HepG2 (cell line): Measurements from ENCODE around the gene LNX2. TPM values are rescaled to one million over a fixed set of nuclear protein-coding genes. Genes with fewer than 3 reads are reported as not detected.

Experiments
- ATAC-seq: fragments of 200-7000 bp; cut with Tn5 transposase; 3 replicates; pipeline ENCODE4 v1.9.1; 2020; ENCODE audit warnings: mild to moderate bottlenecking, moderate library complexity
- BruUV-seq: library from RNA; stranded (reverse); fragments of 400-500 nt; replicated peaks from 2 replicates; lab custom pipeline; 2021; lab: Mats Ljungman, UMichigan
- CTCF ChIA-PET: fragments of 300-600 bp; formaldehyde crosslinking; extraction: SDS; loops from one replicate; lab custom pipeline; 2021; ENCODE audit warnings: low total read pairs, inconsistent platforms, low intra/inter-chr PET ratio; lab: Yijun Ruan, JAX
- POLR2A ChIA-PET: fragments of 350-600 bp; sonication (Branson Sonifier 250); formaldehyde crosslinking; loops from one replicate; lab custom pipeline; 2020; ENCODE audit warnings: antibody characterized with exemption, inconsistent platforms; lab: Yijun Ruan, JAX
- DNase-seq: peaks from one replicate; pipeline ENCODE4 v3.0.0-alpha.2; 2015; ENCODE audit warnings: low spot score
- FAIRE-seq: peaks from 3 replicates; lab custom pipeline; 2011; peaks lifted over from hg19 to GRCh38; lab: Jason Lieb, UNC
- H2AFZ ChIP-seq: one replicate; pipeline ENCODE4 v1.6.1; 2011; ENCODE audit warnings: low read length, inconsistent platforms
- H3K27ac ChIP-seq: fragments of 300-600 bp; 3 replicates; pipeline ENCODE4 v1.8.0; 2011; ENCODE audit warnings: mixed run types, mild to moderate bottlenecking, mixed read lengths, low read length, inconsistent platforms; ENCODE audit not compliant: insufficient read depth; ENCODE audit errors: extremely low read length
- H3K27me3 ChIP-seq, 2 experiments: fragments of 200-600 bp in 1 of 2; 2 replicates in 1 of 2; 3 replicates in 1 of 2; pipeline versions ENCODE4 v1.6.0 to v1.8.0; 2011; ENCODE audit warnings: low read length in 2 of 2, mild to moderate bottlenecking in 2 of 2, moderate library complexity in 2 of 2, inconsistent platforms in 1 of 2; ENCODE audit not compliant: insufficient read depth in 2 of 2, control insufficient read depth in 1 of 2
- H3K36me3 ChIP-seq, 2 experiments: fragments of 200-600 bp in 1 of 2; replicated peaks in 1 of 2; 2 replicates in 1 of 2; 3 replicates in 1 of 2; pipeline versions ENCODE4 v1.5.1 to v1.8.0; 2011; ENCODE audit warnings: low read length in 2 of 2, inconsistent platforms in 1 of 2; ENCODE audit not compliant: insufficient read depth in 2 of 2, control insufficient read depth in 1 of 2
- H3K4me1 ChIP-seq: 2 replicates; pipeline ENCODE4 v1.5.1; 2012; ENCODE audit warnings: low read length, inconsistent platforms; ENCODE audit not compliant: insufficient read depth
- H3K4me2 ChIP-seq: 2 replicates; pipeline ENCODE4 v1.6.0; 2011; ENCODE audit warnings: low read depth, low read length, inconsistent platforms
- H3K4me3 ChIP-seq, 3 experiments: fragments of 200-600 bp in 1 of 3; sonication (generic), shearing (Covaris generic) in 1 of 3; replicated peaks in 1 of 3; 2 replicates each; pipeline ENCODE4 v1.5.1; 2011 to 2016; ENCODE audit warnings: low read length in 3 of 3, inconsistent platforms in 2 of 3, low read depth in 2 of 3, mild to moderate bottlenecking in 2 of 3, control low read depth in 1 of 3, mixed read lengths in 1 of 3; ENCODE audit not compliant: insufficient read depth in 1 of 3
- H3K79me2 ChIP-seq: one replicate; pipeline ENCODE4 v1.6.1; 2011; ENCODE audit warnings: low read length, inconsistent platforms; ENCODE audit not compliant: insufficient read depth
- H3K9ac ChIP-seq: 2 replicates; pipeline ENCODE4 v1.6.0; 2011; ENCODE audit warnings: mild to moderate bottlenecking, low read depth, low read length, inconsistent platforms; ENCODE audit not compliant: insufficient read depth
- H3K9me3 ChIP-seq: 2 replicates; pipeline ENCODE4 v1.5.1; 2012; ENCODE audit warnings: mild to moderate bottlenecking, low read length
- H4K20me1 ChIP-seq: 2 replicates; pipeline ENCODE4 v1.6.0; 2011; ENCODE audit warnings: inconsistent platforms, mild to moderate bottlenecking, low read length, moderate library complexity; ENCODE audit not compliant: insufficient read depth
- ATF7 ChIP-seq, 2 experiments: fragments of 450-650 bp in 1 of 2; sonication (generic) in 1 of 2; formaldehyde crosslinking in 1 of 2; IDR thresholded peaks; 2 replicates each; pipeline versions ENCODE4 v1.4.0 to v1.6.1; 2016 to 2020; ENCODE audit warnings: antibody characterized with exemption in 1 of 2, mild to moderate bottlenecking in 1 of 2, missing genetic modification reagents in 1 of 2
- ATRX ChIP-seq: sonication (generic); formaldehyde crosslinking; IDR thresholded peaks from 2 replicates; pipeline ENCODE4 v1.4.0; 2020; ENCODE audit warnings: missing genetic modification reagents, borderline replicate concordance
- HES4 ChIP-seq: sonication (generic); formaldehyde crosslinking; IDR thresholded peaks from 2 replicates; pipeline ENCODE4 v1.9.0; 2021; ENCODE audit warnings: mild to moderate bottlenecking, missing genetic modification reagents, borderline replicate concordance
- MTA1 ChIP-seq: sonication (generic); formaldehyde crosslinking; IDR thresholded peaks from 2 replicates; pipeline ENCODE4 v1.4.0; 2020; ENCODE audit warnings: missing genetic modification reagents, mild to moderate bottlenecking, borderline replicate concordance
- MXD4 ChIP-seq: IDR thresholded peaks from 2 replicates; pipeline ENCODE4 v1.6.1; 2016; ENCODE audit warnings: mild to moderate bottlenecking, missing biosample characterization, missing genetic modification reagents
- NR1H2 ChIP-seq: sonication (generic); formaldehyde crosslinking; IDR thresholded peaks from 2 replicates; pipeline ENCODE4 v1.8.1; 2022; ENCODE audit warnings: low read depth, missing genetic modification reagents, borderline replicate concordance
- RCOR2 ChIP-seq: IDR thresholded peaks from 2 replicates; pipeline ENCODE4 v1.6.1; 2016; ENCODE audit warnings: missing biosample characterization, missing genetic modification reagents
- SYNCRIP ChIP-seq: fragments of 200-400 bp; formaldehyde crosslinking; IDR thresholded peaks from 2 replicates; pipeline ENCODE4 v1.6.1; 2018; ENCODE audit warnings: mild to moderate bottlenecking, low read depth, low read length; ENCODE audit not compliant: insufficient read depth
- ZNF564 ChIP-seq: sonication (generic); formaldehyde crosslinking; IDR thresholded peaks from 2 replicates; pipeline ENCODE4 v1.8.1; 2023; ENCODE audit warnings: mild to moderate bottlenecking, missing genetic modification reagents
- ZNF609 ChIP-seq: sonication (generic); formaldehyde crosslinking; IDR thresholded peaks from 2 replicates; pipeline ENCODE4 v1.4.0; 2020; ENCODE audit warnings: mild to moderate bottlenecking, missing genetic modification reagents, borderline replicate concordance
- WGBS: methylation state at CpG from one replicate; pipeline ENCODE4 v1.1.6; 2017; ENCODE audit warnings: low lambda C conversion rate; 5-methylcytosine and 5-hydroxymethylcytosine counted together
- in situ Hi-C: cut with HindIII; loops from 2 replicates; pipeline ENCODE4 v1.10.0; 2017; ENCODE audit warnings: low pct_unique_long_range_greater_than_20kb; ENCODE audit not compliant: extremely low pct_ligation_motif_present
- intact Hi-C: fragments of 100-400 bp; cut with micrococcal nuclease; formaldehyde crosslinking; loops from one replicate; pipeline ENCODE4 v1.10.0; 2022; ENCODE audit not compliant: unreplicated experiment
- polyA plus RNA-seq, 8 experiments: library from polyadenylated mRNA; depleted of rRNA in 3 of 8; stranded (reverse) in 7 of 8; unstranded in 1 of 8; fragments of >200 nt; fragmentation: Illumina TruSeq in 4 of 8; extraction: Trizol in 4 of 8; gene quantifications; 2 replicates each; pipeline versions ENCODE4 v1.2.1 to v1.2.3, GENCODE V29; 2011 to 2016; ENCODE audit warnings: low read depth in 4 of 8, missing spikeins in 1 of 8, mixed read lengths in 1 of 8; ENCODE audit not compliant: insufficient read depth in 1 of 8
- total RNA-seq, 5 experiments: library from RNA; depleted of rRNA; stranded (reverse); fragments of >200 nt; fragmentation: Illumina TruSeq; extraction: Trizol; gene quantifications; 2 replicates each; pipeline ENCODE4 v1.2.3, GENCODE V29; 2016; ENCODE audit warnings: low read depth in 1 of 5
- TF ChIP-seq, protein P1 (sequence below): sonication (generic); formaldehyde crosslinking; IDR thresholded peaks from 2 replicates; pipeline ENCODE4 v1.4.0; 2020; ENCODE audit warnings: mild to moderate bottlenecking, low read depth, missing genetic modification reagents

LNX2 gene
- total and polyA plus RNA-seq, 2 of the 13 experiments (the other 11 are each of a cell fraction or from before 2014, with no cell fraction given) = 9.2 to 9.7 TPM

DNA sequence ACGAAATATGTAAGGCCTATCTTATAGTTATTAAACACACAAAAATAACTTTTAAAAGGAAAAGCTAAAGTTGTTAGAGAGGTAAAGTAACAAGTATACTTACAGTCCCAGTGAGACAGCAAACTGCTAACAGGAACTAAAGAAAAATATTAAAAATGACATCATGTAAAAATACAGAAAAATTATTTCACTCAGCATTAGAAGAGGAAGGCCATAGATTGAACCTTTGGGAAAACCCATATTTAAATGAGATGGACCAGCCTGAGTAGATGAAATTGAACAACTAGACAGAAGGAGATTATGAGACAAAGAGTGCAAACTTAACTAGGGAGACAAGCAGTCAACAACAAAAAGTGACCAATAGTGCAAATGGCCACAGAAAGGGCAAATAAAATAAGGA, 49.4 kb downstream of the LNX2 start:
- ATAC-seq (no peak), FAIRE-seq (no peak), DNase-seq (no peak)
- POLR2A ChIA-PET = no interaction called here
- H3K4me3 ChIP-seq = no peak overlapping the region
- no peak overlapping the region for H3K9ac ChIP-seq
- peaks cover 18% of the 10 kb centered on the region for H3K4me1 ChIP-seq
- in situ Hi-C loops = no loop called here
- no peak overlapping the region for H2AFZ ChIP-seq
- no peaks in the 10 kb centered on the region for H3K9me3 ChIP-seq
- TF ChIP-seq NR1H2 (no peak), ZNF564 (CRISPR knock-in tag) (no peak), RCOR2 (CRISPR knock-in tag) (no peak), SYNCRIP (no peak), HES4 (CRISPR knock-in tag) (no peak), MXD4 (CRISPR knock-in tag) (no peak), ATF7 (IDR thresholded peaks at IDR 0.05) (peak; percentile 48), ATF7 (CRISPR knock-in tag; IDR thresholded peaks at IDR 0.05) (no peak)
- no peak overlapping the region for H3K4me2 ChIP-seq
- no peaks in the 10 kb centered on the region for H3K27me3 ChIP-seq
- H3K27ac ChIP-seq = no peak overlapping the region
- peaks cover 1% of the 10 kb centered on the region for H3K79me2 ChIP-seq
- intact Hi-C loops = no loop called here
- BruUV-seq = no TSS peak
- H4K20me1 ChIP-seq = no peaks in the 10 kb centered on the region
- H3K36me3 ChIP-seq = peaks cover 7 to 39% of the 10 kb centered on the region in 2 experiments
- CTCF ChIA-PET = no interaction called here
- WGBS = 85% methylated on average over 1 of the region's 1 CpG

- no peaks in the 10 kb centered on the region for H3K79me2 ChIP-seq
- H3K9ac ChIP-seq = no peak overlapping the region
- no peak for FAIRE-seq
- in situ Hi-C loops = no loop called here
- H3K4me2 ChIP-seq = no peak overlapping the region
- H3K9me3 ChIP-seq = no peaks in the 10 kb centered on the region
- H2AFZ ChIP-seq = no peak overlapping the region
- H3K4me3 ChIP-seq = no peak overlapping the region
- no peak for DNase-seq
- peaks cover 18% of the 10 kb centered on the region for H3K4me1 ChIP-seq
- H4K20me1 ChIP-seq = no peaks in the 10 kb centered on the region
- ATAC-seq = no peak
- WGBS = 99% methylated on average over 4 of the region's 4 CpGs
- no peaks in the 10 kb centered on the region for H3K27me3 ChIP-seq
- CTCF ChIA-PET = no interaction called here
- POLR2A ChIA-PET = no interaction called here
- no peak overlapping the region for H3K27ac ChIP-seq
- BruUV-seq = no TSS peak
- H3K36me3 ChIP-seq = peaks cover 9 to 42% of the 10 kb centered on the region in 2 experiments
- intact Hi-C loops = no loop called here
- TF ChIP-seq ATRX (no peak), ZNF609 (no peak), MTA1 (CRISPR knock-in tag) (no peak)
- TF ChIP-seq, protein P1, sequence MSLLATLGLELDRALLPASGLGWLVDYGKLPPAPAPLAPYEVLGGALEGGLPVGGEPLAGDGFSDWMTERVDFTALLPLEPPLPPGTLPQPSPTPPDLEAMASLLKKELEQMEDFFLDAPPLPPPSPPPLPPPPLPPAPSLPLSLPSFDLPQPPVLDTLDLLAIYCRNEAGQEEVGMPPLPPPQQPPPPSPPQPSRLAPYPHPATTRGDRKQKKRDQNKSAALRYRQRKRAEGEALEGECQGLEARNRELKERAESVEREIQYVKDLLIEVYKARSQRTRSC (CRISPR knock-in tag) = no peak
Measured at GRCh38 chr13:27569405-27569804, 50.9 kb downstream of the LNX2 start.
